SH-SY5Y (cell line): ENCODE results near the gene LGI1.
A peak's percentile ranks its signal among the peaks of the same experiment; 100 is the strongest.

Source experiments
- GATA2 ChIP-seq: IDR thresholded peaks from 2 replicates; pipeline ENCODE4 v1.6.1; 2011; ENCODE audit warnings: mild to moderate bottlenecking, low read depth, low read length
- GATA3 ChIP-seq: IDR thresholded peaks from 2 replicates; pipeline ENCODE4 v1.6.1; 2011; ENCODE audit warnings: low read depth, mild to moderate bottlenecking, low read length, moderate library complexity

GRCh38 chr10:93710333-93710909 lies 47.3 kb upstream of the LGI1 start:
- TF ChIP-seq GATA2 = peak; percentile 76
- no peak for TF ChIP-seq GATA3
